ENCODE measurements around the gene CCNB3.

CCNB3 gene

DNA sequence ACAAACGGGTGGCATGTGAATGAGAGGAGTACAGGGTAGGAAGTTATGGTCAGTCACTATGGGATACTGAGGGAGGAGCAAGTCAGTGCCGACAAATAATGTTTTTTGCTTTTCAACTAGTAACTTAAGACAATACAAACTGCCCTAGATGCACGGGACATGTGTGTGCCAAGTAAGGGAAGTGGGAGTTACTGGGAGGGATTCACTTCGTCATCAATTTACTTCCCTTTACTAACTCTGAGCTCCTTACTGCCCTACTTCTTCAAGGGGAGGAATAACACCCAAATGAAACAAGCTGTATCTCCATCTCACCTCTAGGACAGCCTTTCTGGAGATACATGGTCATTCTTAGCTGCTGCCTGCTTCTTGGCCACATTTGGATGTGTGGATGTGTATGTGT is 168.4 kb downstream of the CCNB3 start:
- DNase-seq = no peak

DNA sequence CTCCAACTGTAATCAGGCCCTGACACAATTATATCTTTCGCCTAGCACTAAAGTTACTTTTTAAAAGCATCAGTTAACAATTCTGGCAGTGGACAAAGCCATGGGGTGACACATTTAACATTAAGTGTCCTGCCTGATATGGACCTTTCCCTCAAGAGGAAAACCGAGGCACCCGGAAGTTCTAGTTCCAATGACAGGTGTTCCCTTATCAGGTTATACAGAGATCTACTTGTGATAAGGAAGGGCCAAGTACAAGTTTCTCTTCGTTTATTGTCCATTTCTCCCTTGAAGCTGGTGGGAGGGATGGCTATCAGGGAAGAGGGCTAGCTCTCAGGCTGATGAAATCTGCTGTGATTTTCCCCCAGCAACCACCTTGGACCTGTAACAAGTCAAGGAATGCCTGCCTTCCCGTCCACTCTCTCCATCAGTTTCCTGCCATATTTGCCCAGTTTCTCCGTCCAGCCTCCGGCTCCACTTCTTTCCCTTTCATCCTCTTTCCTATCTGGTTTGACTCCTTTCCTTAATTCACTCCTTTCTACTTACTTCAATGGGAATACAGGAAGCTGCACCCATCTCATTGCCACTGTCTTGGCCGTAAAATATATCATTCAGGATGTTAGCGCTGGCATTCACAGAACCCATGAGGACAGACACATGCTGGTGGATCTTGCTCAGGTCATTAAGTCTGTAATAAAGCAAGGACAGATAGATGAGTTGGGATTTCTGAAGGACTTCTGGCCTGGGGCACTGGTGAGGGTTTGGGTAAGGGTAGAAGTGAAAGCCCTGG is 171.1 kb downstream of the CCNB3 start:
- DNase-seq = no peak

DNA sequence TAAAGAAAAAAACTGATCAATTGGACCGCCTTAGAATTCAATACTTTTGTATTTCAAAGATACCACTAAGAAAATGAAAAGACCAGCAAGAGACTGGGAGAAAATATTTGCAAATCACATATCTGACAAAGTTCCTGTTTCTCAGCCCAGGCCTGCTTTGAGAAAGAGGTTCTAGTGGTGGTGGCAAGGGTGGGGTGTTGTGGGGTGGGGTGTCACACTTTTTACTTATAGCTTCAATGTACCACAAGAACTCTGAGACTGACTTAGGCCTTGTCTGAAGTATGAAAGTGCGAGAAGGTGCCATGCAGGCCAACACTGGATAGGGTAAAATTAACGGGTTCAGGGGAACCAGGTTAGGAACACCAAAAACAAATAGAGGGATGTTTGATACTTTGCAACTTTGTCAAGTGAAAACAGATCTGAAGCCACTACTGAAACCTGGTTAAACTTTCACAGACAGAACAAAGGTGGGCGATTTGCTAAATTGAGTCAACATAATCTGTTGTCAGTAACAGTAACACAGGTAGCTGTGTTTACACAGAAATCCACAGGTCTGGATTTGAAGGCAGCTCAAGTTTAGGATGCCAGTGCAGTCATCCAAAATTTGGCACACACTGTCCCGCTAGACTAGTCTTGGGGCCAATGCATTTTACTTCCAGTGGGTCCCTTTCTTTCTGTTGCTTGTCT is 177.3 kb downstream of the CCNB3 start:
- DNase-seq = no peak

DNA sequence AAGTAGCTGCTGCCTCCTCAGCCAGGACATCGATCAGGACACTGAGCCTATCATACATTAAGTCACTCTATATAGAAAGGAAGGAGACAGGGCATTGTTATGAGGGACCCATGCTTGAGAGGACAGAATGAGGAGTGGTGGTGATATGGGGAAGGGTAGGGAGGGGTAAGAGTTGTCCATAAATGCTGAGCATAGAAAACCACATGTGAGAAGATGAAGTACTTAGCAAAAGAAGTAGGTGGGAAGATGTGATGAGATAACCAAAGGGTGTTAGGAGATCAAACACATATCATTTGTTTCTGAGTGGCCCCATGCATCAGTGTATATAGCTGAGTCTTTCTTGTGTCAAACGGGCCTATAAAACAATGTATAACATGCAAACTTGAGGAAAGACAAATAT is 182.0 kb downstream of the CCNB3 start:
- no peak for DNase-seq

DNA sequence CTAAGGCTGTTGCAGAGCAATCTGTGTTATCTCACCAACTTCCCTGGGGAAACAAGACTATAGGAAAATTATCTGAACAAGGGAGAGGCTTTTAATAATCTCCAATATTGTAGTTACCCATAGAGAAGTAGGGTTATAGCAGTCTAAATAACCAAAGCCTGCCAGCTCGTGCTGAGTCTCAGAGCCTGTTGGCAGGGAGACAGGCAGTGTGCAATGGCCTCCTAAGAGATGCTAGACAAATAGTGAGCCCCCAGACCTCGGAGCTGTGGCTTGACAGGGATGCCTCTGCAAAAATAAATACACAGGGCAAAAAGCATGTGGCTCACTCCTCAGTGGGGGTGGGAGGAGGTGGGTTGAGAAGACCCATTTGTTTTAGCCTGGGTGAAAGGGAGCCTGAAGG is 189.3 kb downstream of the CCNB3 start:
- no peak for DNase-seq
